HG03064 (cell line): ENCODE results near the gene CHURC1.

Experiments
- ATAC-seq: cut with Tn5 transposase; IDR thresholded peaks from one replicate; pipeline ENCODE4 v1.9.1; 2021; ENCODE audit warnings: low read depth; ENCODE audit not compliant: unreplicated experiment

CHURC1 gene

DNA sequence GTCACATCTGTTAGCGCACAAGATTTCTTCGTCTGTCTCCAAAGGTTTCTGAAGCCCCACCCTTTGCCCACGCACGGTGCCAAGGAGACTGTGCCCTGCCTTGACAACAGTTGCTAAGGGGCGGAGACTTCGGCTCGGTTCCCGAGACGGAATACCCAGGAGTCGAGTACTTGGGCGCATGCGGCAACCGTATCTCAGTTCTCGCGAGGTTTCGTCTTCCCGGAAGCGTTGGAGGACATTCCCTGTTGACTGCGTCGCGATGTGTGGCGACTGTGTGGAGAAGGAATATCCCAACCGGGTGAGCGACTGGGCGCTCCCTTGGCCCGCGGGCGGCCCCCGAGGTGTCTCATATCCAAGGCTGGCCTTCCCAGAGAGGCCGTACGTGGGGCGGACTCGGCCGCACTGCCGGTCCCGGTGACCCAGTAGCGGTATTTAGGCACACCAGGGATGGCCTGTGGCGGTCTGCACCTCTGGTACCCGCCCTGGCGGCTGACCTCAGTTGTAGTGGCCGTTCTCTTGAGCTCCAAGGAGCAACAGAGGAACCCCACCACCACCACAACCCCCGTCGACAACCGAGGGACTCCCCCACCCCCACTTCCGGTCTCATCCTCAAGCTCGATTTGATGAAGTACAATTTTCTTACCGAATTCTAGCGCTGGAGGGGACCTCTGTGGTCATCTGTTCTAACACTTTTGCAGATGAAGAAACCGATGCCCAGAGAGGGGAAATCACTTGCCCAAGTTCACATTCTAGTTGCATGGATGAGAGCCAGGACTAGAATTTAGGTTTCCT is at the start of gene CHURC1:
CHURC1 (plus strand) TSS at position 219 of the 792 bp plus-strand sequence; CDS start at position 260, 41 bp downstream.
- ATAC-seq, result peak; percentile 85

GRCh38 chr14:64865109-64865508 is 49.1 kb upstream of the CHURC1 start:
- no peak for ATAC-seq

- ATAC-seq, result no peak
Observed at GRCh38 chr14:64865992-64866391, 48.3 kb upstream of the CHURC1 start.

- no peak for ATAC-seq
Observed at GRCh38 chr14:64867182-64867581, 47.1 kb upstream of the CHURC1 start.

- ATAC-seq, result no peak
Observed at GRCh38 chr14:64868379-64868778, 45.9 kb upstream of the CHURC1 start.

- ATAC-seq, result no peak
Observed at GRCh38 chr14:64868841-64869240, 45.4 kb upstream of the CHURC1 start.

DNA sequence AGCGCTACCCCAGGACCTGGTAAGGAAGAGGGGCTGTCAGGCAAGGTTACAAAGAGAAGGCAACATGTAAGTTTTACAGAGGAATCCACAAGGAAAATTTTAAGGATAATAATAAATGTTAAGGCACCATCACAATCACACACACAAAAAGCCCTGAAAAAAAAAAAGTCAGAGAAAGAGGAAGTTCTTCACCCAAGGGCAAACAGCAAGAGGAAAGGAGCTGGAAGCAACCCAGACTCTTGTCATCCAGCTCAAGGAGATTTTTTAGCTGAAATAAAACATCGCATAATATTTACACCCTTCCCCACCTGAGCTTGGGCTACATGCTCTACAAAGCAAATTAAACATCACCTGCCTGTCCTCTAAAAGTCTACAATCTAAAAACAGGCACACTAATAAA is 44.1 kb upstream of the CHURC1 start:
- ATAC-seq, result no peak

DNA sequence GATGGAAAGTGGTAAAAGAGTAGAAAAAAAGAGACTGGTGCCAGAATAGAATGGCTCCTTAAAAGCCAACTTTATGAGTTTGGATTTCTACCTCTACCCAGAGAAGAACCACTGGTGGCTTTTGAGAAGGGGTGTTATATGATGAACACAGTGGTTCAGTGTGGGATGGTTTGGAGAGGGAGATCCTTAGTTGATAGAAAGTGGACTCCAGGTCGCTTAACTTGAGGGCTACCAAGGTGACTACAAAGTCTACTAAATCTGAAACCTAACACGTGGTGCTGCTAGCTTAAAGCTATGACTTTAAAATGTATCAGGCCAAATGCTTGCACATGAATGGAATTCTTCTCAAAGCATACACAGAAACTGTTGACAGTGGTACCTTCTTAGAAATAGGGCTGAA is 42.9 kb upstream of the CHURC1 start:
- ATAC-seq, result no peak

DNA sequence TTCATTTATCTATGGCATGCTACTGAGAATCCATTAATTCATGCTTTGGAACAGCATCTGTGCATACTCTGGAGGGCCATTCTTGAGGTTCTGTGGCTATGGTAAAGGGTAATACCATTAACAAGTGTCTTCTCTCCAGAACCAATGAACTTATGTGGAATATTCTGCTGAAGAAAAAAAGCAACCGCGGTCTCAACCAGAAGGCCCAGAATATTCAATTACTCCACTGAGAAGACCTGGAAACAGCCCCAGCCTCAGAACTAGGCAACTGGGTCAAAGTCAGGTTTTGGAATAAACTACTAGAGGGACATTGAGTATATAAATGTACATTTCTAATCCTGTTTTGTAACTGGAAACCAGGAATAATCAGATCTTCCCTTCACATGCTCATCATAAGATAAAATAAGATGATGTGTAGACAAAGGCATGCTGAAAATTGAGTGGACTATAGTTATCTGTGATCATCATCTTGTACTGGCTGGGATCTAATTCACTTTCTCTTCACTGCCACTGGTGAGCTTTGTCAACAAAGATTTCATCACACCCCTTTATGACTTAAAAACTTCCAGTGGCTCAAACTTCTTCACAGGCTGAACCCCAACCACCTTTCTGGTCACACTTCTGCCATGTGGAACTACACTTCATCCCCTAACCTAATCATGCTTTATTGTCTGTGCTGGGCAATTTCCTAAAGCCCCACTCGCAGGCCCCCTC is 40.6 kb upstream of the CHURC1 start:
- no peak for ATAC-seq

DNA sequence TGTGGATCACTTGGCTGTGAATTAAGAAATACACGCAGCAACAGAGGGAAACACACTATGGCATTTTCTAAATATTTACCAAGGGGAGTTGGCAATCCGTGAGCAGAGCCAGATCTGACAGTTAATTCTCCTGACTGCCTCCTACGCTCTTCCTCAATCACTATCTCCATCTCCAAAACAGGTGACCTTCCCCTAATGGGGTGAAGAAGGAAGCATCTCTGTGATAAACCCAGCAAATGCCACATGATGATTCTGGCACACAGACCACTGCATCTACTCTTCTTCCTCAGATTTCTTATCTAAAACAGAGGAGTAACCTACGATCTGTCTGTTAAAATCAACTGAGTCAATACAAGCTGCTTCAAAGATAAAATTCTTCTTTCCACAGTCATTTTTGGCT is 38.9 kb upstream of the CHURC1 start:
- ATAC-seq, result no peak

DNA sequence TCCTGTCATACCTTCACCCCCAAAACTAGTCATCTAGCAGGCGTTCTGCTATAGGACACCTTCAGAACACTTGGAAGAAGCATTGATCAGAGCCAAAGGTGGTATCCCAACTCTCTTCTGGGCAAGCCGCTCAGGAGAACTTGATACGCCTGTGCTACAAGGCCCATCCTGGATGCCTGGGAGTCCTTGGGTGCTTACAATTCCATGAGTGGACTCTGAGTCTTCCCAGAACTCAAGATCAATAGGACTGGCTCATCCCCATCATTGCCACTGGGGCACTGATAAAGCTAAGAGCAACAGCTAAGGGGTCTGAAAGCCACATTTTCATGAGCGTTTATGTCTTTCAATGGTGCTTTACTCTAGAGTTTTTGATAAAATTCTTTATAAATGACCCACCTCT is 36.4 kb upstream of the CHURC1 start:
- ATAC-seq, result no peak

DNA sequence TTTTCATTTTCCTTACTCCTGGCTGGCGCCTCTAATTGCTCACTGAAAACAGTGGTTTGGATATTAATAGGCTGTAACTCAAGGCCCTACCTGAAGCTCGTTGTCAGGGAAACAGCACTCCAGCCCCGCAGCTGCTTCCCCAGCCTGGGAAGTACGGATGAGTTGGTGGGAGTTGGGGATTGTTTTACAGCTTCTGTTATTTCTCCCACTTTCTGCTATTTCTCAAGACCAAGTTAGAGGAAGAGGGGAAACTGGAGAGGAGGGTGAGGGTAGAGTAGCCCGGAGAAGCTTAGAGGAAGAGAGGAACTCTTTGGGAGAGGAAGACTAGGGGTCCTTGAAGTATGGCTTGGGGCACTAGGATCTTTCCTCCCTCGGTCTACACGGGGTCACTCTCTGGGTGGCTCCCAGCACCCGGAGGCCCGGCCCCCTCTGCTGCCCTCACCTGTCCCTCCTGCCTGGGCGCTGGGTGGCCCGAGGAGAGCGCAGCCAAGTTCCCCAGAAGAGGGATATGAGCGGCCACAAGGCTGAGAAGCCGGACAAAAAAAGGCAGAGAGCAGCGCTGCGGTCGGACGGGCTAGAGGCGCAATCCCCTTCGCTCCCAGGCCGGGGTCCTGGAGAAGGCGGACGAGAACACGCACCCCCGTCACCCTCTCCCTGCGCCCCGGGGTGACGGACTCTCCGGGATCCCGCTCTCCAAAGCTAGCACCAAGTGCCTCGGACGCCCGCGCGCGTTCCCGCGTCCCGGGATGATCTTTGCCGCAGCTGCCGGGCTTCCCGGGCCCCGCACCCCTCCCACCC is 35.2 kb upstream of the CHURC1 start:
- ATAC-seq, result no peak

DNA sequence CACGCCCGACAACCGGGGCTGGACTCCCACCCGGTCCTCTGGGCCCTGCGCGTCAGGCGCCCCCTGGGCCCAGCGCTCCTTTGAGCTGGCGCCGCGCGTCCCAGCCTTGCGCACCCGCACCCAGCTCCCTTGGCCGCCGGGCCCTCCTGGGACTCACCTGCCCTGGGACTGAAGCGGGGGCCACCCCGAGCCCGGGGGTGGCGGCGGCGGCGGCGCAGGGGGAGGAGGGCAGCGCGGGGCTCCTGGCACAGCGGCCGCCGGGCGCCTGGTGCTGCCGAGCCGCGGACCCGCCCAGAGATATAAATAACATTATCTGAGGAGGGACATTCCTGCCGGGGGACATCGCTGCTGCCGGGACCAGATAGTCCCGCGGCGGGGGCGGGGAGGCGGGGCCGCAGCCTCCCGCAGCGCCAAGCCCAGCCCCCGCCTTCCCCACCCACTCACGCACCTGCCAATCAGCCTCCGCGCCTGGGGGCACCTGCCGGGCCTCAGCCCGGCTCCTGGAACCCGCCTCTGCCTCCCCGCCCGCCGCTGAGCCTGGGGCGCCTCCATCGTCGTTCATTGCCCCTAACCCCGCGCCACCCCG is 34.5 kb upstream of the CHURC1 start, which contains the start of gene SPTB:
SPTB (minus strand) TSS at position 273 of the 586 bp plus-strand sequence. CDS start 56,813 bp downstream, outside the sequence.
- no peak for ATAC-seq

- no peak for ATAC-seq
Observed at GRCh38 chr14:64880221-64881121, 33.8 kb upstream of the CHURC1 start.

DNA sequence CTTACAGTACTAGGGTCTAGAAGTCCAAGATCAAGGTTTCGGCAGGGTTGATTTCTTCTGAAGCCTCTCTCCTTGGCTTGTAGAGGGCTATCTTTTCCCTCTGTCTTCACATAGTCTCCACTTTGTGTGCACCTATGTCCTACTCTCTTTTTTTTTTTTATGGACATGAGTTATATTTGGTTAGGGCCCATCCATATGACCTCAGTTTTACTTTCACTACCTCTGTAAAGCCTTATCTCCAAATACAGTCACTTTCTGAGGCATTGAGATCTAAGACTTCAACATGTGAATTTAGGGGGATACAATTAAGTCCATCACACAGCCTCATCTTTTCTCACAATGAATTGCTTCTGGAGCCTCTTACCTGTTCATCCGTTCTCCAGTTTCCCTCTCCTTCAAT is 28.7 kb upstream of the CHURC1 start:
- ATAC-seq, result no peak

- no peak for ATAC-seq
Observed at GRCh38 chr14:64889352-64889751, 24.9 kb upstream of the CHURC1 start.

DNA sequence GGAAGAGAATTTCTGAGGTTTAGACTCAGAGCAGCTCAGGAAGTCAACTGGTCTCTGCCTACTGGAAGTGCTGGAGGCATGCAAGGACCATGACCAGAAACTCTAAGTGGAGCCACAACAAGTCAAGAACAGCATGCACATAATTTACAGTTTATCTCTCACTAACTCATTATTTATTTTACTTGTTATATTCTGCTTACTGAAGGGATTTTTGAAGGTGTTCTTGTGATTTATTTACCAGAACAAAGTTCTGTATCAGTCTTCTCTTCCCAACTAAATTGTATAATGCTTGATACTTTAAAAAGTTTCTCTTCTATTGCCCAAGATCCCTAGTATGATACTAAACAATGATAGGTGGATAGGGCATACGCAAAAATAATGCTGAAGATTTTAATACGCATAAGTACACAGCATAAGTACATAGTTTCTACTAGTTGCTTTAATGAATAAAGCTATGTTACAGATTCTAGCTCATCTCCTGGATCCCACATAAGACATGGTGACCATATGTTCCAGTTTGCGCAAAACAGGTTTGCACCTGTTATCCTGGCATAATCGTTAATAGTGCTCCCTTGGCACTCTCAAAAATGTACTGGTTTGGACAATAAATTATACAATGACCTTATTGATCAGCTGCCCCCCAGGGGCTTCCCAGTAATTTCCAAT is 22.9 kb upstream of the CHURC1 start:
- ATAC-seq, result no peak

- ATAC-seq, result no peak
Observed at GRCh38 chr14:64891839-64892375, 22.3 kb upstream of the CHURC1 start.

GRCh38 chr14:64899958-64900357 is 14.3 kb upstream of the CHURC1 start:
- no peak for ATAC-seq
